NCI-H1694 (cell line): ENCODE results near the gene TCAF1.
A peak's percentile ranks its signal among the peaks of the same experiment; 100 is the strongest.

Experiments used
- DNase-seq: peaks from one replicate; lab custom pipeline; 2025; lab: John Stamatoyannopoulos, UW

Gene TCAF1, protein sequence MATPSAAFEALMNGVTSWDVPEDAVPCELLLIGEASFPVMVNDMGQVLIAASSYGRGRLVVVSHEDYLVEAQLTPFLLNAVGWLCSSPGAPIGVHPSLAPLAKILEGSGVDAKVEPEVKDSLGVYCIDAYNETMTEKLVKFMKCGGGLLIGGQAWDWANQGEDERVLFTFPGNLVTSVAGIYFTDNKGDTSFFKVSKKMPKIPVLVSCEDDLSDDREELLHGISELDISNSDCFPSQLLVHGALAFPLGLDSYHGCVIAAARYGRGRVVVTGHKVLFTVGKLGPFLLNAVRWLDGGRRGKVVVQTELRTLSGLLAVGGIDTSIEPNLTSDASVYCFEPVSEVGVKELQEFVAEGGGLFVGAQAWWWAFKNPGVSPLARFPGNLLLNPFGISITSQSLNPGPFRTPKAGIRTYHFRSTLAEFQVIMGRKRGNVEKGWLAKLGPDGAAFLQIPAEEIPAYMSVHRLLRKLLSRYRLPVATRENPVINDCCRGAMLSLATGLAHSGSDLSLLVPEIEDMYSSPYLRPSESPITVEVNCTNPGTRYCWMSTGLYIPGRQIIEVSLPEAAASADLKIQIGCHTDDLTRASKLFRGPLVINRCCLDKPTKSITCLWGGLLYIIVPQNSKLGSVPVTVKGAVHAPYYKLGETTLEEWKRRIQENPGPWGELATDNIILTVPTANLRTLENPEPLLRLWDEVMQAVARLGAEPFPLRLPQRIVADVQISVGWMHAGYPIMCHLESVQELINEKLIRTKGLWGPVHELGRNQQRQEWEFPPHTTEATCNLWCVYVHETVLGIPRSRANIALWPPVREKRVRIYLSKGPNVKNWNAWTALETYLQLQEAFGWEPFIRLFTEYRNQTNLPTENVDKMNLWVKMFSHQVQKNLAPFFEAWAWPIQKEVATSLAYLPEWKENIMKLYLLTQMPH

DNA sequence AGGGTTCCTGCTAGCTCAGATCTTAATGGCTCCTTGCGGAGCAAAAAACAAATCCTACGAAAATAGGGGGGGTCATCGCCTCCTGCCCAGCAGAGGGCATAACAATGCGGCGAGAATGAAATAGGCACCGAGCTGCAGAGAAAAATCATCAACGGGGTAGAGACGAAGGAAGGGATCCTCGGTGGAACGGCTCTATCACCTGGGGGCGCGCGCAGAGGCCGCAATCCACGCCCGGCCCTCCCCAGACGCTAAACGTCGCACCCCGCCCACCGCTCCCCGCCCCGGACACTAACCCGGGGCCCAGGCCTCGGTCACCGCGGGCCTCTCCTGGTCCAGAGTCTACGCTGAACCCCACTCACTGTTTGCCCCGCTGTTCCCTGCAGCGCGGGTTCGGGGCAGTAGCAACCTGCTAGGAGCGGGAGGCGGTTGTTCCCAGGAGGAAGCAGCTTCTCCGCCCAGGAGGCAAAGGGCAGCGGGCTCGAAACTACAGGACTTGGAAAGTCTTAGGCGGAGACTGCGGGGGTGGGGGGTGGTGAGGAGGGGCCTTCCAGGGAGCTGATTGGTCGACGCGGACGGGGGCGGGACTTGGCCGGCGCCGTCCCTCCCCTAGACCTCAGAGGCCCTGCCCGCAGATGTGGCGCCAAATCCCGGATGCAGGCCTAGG lies at the start of gene TCAF1:
TSS of gene TCAF1 (minus strand) at position 509 of the 664 bp plus-strand sequence. CDS start 25,568 bp downstream, outside the sequence.
- DNase-seq, result peak; percentile 61

DNA sequence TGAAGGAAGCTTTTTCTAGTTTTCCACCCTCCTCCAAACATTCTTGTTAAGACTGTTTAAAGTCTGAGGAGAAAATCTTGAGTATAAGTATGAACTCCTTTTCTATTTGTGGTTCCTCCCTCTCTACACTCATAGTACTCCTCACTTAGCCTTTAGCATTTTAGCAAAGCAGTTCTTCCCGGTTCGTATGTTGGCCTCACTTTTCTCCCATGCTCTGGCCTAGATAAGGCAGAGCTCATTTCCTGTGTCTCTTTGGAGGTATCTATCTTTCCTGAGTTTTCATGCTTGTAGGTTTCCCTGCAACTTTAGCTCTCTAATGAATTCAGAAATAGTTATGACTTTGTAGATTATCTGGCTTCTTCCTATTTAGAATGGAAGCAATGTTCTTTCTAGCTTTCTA lies 46.8 kb upstream of the TCAF1 start:
- no peak for DNase-seq

DNA sequence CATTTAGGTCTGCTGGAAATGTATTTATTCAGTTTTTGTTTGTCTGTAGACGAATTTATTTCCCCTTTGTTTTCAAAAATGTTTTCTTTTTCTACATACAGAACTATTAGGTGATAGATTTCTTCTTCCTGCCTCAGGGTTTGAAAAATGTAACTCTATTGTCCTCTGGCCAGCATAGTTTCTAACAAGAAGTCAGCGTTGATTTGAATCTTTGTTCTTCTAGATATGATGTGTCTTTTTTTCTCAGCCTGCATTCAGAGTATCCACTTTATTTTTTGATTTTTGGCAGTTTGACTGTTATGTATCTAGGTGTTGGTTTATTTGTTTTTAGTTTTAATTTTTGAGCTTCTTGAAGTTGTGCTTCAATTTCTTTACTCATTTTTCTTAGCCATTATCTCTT lies 45.1 kb upstream of the TCAF1 start:
- DNase-seq, result no peak

DNA sequence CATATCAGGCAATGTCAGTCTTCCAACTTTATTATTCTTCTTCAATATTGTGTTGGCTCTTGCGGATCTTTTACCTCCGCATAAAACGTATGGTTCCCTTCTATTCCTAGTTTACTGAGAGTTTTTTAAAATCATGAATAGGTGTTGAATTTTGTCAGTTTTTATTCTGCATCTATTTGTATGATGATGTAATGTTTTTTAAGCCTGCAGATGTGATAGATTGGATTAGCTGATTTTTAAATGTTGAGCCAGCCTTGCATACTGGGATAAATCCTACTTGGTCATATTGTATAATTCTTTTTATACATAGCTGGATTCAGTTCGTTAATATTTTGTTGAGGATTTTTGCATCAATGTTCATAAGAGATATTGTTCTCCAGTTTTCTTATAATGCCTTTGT lies 43.4 kb upstream of the TCAF1 start:
- no peak for DNase-seq

DNA sequence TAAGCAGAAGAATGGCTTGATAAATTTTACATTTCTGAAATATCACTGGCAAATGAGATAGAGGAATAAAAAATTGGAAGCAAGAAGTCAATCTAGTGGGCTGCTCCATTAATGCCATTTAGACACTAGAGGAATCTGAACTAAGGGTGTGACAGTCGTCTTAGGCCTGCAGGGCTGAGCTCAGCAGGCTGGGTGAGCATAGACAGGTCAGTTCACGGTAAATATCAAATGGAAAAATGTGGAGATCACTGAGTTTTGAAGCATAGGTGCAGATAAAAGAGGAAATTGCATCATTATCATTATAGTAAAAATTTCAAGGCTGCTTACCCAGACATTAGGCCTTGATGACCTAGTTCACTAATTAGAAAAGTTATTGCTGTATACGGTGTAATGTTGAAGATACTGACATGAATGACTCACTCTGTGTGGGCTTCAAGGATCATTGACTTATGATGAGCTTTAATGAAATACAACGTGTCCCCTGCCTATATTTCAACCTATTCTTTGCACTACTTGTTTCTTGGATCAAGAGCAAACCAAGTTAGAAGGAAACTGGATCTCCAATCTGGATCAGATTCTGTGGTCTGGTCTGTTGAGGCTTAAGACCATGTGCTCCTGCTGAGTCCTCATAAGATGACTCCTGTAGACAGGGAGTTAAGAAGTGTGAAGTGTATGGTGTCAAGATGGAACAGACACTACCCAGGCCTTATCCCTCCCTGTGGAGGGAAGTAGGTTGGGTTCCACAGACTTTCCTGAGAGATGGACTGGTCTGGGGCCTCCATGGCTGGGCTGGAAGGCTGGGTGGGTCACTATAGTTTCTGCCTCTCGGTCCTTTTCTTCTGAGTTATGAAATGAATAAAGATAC lies 36.6 kb upstream of the TCAF1 start:
- DNase-seq, result no peak

DNA sequence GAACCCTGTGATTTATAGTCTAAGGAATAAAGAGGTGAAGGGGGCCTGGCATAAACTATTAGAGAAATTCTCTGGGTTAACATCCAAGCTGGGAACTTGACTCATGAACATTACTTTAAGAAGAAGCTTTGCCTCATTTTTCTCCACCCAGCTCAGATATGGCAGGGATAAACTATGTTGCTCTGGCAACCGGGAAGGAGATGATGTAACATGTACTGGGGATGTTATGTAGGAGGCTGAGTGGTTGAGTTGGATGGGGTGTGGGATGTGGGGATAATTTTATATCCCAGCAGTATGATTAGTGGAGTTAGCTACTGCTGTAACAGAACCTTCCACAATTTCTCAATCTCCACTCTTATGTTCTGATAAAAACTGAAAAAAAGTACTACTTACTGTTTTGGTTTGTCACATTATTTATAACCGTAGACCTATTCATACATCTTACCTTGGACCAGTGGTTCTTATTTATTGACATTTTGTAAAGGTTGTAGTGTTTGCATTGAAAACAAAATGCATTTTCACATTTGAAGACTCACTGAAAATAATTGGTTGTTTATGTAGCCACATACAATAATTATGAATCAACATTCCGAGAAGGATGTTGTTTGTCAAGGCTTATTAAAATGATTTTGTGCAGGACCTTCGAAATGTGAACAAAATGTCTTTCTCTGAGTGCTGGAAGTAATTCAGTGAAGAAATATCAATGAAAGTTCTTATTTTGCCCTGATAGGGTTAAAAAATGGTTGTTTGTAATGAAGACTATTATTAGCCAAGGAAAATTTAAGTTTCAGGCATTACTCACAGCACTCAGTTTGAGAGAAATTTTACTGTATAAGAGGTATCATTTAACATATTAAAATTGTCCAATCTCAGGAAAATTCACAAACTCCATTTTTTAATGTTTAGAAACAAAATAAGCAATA lies 34.4 kb upstream of the TCAF1 start:
- no peak for DNase-seq

DNA sequence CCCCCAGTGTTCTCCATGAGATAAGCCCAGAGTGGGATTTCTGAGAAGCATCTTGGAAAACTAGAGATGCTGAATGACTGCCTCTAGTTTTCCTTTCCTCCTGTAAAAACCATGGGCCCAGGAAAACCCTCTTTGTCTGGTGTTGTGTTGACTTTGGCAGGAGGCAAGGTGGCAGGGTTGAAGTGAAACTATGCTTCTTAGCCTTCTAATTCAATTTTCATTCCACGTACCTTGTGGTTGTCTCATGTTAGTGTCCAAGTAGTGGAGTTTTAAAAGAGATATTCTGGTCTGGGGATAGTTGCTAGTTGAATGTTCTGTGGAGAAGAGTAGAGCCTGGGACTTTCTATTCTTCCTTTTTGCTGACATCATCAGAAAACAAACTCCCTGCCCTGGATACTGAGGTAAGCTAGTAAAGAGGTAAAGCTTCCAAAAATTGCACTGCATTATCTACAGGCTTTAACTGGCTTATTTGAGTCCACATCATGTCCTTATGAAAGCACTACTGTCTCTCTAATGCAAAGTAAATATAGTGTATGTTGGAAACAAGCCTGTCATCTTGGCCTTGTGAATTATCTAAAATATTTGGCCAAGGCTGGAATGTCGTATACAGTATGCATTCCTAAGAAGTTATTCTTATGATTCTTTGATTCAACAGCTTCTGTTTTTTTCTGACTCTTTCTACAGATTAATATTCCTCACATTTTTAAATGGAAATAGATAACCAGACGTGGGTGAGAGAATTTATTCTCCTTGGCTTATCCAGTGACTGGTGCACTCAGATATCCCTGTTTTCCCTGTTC lies 32.8 kb upstream of the TCAF1 start, which contains the start of gene OR2F2:
TSS of gene OR2F2 (plus strand) at position 708 of the 800 bp plus-strand sequence. CDS start at position 708, 0 bp downstream.
- no peak for DNase-seq

DNA sequence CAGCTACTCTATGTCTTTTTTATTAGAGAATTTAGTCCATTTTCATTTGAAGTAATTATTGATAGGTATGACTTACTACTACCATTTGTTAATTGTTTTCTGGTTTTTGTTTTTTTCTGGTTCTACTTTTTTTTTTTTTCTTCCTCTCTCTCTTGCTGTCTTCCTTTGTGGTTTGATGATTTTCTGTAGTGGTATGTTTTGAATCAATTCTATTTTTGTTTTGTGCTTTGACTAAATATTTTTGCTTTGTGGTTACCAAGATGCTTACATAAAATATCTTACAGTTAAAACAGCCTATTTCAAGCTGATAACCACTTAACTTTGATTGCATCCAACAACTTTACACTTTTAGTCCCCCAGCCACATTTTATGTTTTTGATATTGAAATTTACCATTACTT lies 29.8 kb upstream of the TCAF1 start:
- no peak for DNase-seq

DNA sequence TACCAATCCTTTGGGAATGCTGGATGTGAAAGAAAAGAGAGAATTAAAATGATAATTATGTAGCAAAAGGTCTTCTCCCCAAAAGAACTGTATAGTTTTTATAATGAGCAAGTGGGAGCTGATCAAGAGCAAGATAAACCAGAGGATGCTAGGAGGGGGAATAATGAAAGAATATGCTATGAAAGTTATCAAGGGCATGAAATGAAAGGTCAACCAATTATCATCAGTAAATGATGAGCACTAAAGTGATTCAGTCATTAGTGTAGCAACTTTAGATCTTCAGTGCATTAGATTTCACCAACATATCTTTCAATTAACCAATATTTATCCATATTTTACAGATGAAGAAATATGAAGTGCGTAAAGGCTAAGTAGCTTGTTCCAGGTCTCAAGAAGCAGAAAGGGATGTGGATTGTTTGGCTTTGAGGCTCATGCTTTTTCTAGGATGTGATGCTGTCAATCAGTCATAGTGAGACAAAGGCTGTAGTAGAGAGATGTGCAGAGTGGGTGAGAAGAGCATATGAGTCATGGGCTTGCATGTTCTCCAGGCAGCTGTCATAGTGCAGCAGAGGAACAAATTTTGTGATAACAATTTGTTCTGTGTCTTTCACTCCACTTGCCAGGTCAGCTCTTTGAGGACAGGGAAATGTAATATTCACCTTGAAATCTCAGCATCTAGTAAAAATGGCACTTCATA lies 27.4 kb upstream of the TCAF1 start:
- no peak for DNase-seq

DNA sequence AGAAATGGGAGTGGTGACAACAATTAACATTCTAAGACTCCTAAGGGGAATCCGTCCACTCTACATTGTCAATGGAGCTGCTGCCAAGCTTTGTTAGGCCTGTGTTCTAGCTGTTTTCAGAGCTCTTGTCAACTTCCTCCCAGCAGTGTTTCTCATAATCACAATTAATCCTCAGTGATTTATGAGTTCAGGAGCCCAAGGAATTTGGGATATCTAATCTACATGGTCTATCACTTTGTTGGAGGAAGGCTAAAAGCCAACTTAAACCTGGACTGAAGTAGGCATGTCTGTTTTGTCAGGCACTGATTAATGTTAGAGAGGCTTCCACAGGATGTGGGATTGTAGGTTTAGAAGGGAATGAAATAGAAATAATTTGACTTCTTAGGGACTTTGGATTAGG lies 22.9 kb upstream of the TCAF1 start:
- no peak for DNase-seq

DNA sequence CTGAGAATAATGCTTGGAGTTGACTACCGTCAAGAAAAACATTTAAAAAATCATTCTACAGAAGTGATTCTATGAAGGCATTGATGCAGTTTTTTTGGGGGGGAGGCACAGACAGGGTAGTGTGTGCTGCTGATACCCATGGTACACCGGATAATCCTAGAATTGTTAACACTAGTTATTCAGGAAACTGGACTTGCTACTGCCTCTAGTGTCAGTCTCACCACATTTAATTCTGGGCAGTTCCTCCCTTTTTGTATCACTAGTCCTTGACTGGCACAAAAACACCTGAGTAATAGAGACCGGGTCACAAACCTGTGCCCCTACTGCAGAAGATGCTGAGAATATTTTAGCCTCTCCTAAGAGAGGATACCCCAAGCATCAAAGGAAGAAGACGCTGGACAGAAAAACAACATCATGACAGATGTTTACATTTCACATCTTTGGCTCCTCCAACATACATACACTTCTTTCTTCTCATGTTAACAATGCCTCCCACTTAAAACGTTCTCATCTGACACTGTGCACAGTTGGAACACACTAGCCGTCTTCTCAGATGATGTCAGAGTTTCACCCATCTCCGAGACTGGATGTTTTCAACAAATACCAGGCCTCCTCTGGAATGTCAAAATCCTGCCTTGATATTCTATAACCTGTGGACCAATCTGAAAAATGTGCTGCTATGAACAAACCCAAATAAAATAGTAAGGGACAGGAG lies 13.1 kb upstream of the TCAF1 start:
- DNase-seq, result no peak

DNA sequence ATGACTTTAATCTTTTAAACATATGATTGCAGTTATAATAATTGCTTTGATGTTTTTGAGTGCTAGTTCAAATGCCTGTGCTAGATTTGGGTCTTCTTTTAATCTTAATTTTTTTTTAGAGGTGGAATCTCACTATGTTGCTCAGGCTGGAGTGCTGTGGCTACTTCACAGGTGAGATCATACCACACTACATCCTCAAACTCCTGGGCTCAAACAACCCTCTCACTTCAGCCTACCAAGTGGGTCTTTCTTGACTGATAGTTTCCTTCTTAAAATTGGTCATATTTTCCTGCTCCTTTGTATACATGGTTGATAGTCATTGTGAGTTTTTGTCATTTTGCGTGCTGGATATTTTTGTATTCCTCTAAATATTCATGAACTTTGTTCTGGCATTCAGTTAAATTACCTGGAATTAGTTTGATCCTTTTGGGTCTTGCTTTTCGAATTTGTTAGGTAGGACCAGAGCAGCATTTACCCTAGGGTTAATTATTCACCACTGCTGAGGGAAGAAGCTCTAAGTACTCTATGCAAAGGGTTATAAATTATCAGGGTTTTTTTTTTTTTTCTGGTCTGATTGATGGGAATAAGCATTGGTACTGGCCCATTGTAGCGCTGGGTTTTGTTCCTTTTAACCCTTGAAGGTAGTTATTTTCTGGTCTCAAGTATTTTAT lies 12.1 kb upstream of the TCAF1 start:
- no peak for DNase-seq

DNA sequence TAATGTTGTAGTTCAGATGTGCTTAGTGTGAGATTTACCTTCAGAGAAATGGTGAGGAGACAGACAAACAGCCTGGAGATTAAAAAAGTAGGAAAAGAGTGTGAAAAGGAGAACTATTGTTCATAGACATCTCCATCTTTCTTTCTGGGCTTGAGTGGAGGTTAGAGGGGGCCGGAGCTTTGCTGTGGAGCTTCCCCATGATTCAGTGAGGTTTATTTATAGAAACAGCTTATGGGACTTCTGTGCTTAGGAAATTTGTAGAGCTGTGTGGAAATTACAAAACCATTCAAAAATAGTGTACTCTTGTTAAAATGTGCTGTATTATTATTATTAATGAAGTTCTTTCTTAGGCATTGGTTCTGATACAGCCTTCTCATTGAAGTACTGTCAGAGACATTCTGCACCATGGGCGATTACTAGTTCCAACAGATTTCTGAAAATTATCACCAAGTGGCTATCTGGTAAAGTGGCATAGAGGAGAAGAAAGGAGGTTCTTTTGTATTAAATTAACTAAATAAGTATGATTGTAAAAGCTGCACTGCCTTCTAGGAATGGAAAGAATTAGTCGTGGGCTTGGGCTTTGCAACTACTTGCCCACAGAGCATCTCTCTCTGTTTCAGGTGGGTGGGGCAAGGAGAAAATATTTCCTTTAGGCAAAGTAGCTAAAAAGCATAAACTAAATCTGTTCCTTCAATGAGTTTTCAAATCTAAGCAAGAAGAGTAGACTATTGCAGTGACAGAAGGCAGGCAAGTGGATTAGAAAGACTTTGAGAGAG lies 8.7 kb upstream of the TCAF1 start:
- no peak for DNase-seq

DNA sequence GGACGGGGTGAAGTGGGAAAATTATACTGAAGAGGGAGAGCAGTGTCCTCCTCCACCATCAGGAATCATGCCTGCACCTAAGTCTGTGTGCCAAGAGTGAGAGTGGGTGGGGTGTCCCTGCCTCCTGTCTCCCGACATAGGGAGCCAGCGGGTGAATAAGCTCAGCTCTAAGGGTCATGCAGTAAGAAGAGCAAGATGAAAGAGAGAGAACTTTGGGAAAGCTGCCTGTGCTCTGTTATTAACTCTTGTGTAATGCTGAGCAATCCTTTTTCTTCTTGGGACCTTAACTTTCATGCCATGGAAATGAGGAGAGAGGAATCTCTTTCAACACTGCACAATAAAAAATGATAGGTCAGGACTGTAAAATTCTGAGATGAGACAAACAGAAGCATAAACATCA lies 7.9 kb upstream of the TCAF1 start:
- no peak for DNase-seq

DNA sequence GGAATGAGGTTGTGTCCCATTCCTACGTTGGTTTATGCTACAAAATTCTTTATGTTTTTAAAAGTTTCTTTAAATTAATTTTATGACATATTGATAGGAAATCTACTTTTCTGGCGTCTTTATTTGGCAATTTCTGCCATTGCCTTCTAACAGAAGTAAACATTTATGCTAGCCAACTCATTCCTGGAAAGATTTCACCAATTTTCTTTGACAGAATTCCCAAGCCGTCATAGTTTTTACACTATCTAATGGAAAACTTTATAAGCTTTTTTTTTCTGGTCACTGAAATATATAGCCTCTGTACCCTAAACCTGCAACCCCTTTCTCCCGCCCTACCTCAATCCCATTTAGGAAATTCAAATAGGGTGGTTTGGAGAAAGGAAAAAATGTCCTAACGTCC lies 6.1 kb upstream of the TCAF1 start:
- DNase-seq, result no peak

DNA sequence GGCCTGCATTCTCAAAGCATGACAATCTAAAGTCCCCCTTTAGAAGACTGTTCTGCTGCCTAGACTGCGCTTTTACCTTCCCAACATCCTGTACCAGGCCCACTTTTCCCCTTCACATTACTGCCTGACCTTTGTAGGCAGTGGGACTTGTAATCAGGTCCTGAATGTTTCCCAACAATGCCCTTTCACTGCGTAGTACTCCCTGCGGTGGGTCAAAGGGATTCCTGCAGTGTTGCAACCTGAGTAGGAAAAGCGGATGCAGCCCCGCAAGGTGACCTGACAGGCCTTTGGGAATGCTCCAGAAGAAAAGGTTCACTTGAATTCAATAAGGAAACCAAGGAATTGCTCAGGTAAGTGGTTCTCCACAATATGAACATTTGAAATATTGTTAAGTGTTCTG lies 4.9 kb upstream of the TCAF1 start:
- DNase-seq, result no peak

DNA sequence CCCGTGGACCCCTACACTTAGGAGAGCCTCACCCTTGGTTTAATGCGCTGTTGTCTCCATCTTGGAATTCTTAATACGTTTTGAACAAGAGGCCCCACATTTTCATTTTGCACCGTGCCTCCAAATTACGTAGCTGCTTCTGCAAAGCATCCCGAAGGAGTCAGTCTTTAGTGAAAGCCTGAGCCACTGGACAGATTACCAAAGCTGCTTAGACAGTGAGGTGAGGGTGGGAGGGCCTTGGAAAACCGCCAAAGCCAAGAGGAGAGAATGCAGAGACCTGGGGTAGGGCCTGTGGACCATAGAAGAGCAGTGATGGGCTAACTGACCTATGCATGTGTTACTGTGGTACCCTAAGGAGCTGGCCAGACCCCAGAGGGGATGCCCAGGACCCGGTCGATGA lies 4.2 kb upstream of the TCAF1 start:
- DNase-seq, result no peak
